Hippocampal formation (tissue), 2 donors: ENCODE data around the gene EEF1AKMT3.

Experiments used
- DNase-seq, 2 donors: peaks; one replicate each; lab custom pipeline; 2025; lab: John Stamatoyannopoulos, UW

EEF1AKMT3 gene

DNA sequence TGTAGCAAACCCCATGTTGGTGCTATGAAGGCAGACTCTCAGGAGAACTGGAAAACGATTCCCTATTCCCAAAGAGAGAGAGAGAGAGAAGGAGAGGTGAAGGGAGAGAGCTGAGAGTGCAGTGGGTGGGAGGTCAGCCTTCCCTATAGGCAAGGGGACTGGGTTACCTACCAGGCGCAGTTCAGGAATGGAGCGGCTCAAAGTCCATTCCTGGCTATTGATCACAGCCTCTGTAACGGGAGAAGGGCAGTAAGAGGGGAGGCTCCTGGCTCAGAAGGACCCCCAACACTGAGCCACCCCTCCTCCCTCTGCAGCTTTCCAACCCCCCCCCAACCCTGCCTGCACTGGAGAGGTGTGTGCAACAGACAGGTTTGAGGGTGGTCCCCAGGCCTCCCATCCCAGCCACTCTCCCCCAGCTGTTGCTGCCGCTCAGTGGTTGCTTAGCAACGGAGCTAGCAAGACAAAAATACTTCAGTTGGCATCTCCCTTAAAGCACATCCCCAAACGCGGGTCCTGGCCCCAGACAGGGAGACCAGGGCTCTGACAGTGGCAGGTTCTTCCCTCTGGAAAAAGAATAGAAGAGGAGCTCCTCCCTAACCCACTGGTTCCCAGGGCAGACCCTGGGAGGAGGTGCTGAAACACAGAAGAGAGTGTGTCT lies 37.1 kb upstream of the EEF1AKMT3 start:
- DNase-seq, result no peak

DNA sequence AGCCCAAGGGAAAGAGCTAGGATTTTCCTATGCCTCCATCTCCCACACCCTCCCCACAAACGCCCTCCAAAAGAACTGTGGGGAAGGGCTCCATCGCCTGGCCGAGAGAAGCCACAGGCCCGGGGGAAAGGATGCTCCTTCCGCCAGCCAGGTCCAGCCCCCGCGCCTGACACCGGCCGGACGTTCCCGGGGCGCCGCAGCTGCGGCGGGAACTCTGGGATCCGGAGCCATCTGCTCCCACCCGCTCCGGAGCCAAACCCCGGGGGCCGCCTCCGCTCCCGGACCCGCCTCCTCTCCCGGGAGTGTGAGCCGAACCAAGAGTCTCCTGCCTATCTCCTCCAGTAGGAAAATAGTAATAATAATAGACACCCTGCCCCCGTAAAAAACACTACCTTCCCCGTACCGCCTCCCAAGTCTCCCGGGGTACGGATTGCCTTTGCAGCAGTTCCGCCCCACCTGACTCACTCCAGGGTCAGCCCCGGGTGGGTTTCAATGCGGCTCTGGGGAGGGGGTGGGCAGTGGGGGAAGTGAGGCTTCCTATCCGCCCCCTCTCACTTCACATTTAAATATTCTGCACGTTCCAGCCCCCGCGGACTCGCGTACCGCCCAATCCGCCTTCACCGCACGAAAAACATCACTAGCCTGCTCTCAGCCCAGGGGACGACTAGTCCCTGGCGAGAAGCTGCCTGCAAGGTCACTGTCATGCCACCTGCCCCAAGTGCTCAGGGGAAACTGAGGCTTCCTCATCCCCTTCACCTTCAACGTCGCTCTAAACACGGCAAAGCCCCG lies 36.3 kb upstream of the EEF1AKMT3 start:
- no peak for DNase-seq

DNA sequence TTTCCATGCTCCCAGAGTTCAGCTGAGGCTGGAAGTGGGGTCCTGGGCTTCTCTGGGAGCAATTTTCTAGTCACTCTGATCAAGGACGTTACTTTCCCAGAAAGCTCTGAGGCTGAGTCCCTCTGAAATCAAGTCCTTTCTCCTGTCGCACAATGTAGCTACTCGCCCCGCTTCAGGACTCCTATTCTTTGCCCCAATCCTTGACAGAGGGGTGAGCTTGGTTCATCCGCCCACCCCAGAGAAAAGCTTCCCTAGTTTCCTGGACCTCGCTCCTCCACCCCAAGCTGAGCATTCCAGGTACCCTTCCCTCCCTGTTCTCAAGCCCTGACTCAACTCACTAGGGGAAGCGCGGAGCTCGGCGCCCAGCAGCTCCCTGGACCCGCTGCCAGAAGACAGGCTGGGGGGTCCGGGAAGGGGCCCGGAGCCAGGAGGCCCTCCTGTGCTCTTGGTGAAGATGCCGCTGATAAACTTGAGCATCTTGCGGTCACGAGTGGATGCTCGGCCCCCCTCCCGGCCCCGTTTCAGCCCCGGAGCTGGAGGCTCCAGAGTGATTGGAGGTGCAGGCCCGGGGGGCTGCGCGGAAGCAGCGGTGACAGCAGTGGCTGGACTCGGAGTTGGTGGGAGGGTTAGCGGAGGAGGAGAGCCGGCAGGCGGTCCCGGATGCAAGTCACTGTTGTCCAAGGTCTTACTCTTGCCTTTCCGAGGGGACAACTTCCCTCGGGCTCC lies 35.5 kb upstream of the EEF1AKMT3 start:
- DNase-seq, result no peak

DNA sequence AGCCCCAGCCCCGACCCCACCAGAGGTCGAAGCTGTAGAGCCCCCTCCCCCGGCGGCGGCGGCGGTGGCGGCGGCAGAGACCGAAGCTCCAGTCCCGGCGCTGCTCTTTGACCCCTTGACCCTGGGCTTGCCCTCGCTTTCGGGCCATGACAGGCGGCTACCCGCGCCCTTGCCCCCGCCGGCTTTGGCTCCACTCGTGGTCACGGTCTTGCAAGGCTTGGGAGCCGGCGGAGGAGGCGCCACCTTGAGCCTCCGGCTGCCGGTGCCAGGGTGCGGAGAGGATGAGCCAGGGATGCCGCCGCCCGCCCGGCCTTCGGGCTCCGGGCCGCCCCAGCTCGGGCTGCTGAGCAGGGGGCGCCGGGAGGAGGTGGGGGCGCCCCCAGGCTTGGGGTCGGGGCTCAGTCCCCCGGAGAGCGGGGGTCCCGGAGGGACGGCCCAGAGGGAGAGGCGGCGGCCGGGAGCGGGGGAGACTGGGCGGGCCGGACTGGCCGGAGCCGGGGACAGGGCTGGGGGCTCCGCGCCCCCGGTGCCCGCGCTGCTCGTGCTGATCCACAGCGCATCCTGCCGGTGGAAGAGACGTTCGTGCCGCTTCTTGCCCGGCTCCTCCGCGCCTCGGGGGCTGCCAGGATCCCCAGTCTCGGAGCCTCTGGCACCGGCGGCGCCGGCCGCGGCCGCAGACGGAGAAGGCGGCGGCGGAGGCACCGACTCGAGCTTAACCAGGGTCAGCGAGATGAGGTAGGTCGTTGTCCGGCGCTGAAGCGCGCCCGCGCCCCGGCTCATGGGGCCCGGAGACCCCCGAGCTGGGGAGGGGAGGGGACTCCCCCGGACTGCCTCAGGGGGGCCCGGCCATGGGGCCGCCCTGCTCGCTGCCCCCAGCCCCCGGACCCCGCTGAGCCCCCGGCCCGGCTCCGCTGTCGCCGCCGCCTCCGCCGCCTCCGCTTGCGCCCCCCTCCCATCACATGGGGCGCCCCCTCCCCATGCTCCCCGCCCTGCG lies 34.6 kb upstream of the EEF1AKMT3 start:
- DNase-seq, result no peak

DNA sequence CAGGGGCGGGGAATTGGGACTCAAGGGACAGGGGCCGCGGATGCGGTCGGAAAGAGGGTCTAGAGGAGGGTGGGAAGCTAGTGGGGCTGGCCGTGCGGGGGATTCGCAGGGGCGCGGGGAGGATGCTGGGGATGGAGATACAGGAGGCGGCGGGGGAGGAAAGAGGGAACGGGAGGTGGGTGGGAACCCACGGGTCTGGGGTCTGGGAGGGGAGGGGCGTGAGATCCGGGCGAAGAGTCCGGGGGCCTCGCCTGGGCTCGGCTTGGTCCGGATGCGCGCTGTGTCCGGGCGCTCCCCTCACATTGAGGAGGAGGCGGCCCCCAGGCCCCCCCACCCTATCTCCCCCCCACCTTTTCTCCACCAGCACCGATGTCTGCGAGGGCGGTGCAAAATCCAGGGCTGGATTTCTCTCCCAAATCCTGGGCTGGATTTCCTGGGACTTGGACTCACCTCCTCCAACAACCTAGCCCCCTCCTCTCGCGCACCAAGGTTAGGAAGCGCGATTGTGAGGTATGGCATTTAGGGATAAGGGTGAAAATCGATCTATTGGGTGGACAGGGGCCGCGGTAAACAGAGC lies 33.7 kb upstream of the EEF1AKMT3 start, which contains the start of gene AGAP2:
TSS of gene AGAP2 (minus strand) at position 82 of the 577 bp plus-strand sequence. CDS start 496 bp downstream, outside the sequence.
- DNase-seq, result peak in 1 of 2 donors; percentile 27

DNA sequence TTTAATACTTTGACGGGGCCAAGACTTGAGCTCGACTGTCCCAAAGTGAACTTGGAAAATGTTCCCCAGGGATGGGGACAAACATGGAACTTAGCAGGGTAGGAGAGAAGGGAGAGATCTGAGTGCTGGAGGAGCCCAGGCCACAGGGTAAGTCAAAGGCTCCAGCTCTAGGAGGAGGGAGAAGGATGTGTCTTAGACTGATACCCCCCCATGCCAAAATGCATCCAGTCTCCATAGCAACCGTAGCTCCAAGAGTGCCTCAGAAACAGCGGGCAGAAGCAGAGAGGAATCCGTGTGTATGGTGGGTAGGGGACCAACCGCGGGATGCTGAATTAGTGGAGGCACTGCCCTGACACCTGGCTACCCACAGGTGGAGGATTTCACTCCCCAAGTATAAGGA lies 33.0 kb upstream of the EEF1AKMT3 start:
- DNase-seq, result no peak

DNA sequence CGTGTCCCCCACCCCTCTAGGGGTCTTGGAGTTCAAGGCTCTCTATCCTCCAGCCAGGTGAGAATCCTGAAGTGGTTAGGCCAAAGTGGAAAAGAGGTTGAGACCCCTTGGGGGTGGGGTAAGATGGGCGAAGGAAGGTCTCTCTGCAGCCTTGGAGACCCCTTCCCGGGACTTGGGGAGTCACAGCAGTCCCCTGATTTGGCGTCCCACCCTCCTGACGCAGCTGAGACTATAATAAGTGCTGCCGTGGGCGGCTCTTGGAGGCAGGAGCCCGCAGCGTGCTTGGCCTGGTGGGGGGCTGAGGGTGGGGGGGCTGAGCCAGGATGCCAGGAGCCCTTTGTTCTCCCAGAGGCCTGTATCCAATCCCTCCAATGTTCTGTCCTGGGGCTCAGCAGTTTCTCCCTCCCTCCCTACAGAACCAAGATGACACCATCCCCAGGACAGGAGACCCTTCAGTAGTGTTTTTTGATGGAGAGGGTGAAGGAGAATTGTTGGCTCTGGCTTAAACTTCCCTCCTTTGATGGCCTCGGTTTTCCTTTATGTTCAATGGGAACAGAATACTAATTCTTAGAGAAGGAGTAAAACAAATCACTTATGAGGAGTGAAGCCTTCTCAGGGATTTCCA lies 32.4 kb upstream of the EEF1AKMT3 start:
- no peak for DNase-seq

DNA sequence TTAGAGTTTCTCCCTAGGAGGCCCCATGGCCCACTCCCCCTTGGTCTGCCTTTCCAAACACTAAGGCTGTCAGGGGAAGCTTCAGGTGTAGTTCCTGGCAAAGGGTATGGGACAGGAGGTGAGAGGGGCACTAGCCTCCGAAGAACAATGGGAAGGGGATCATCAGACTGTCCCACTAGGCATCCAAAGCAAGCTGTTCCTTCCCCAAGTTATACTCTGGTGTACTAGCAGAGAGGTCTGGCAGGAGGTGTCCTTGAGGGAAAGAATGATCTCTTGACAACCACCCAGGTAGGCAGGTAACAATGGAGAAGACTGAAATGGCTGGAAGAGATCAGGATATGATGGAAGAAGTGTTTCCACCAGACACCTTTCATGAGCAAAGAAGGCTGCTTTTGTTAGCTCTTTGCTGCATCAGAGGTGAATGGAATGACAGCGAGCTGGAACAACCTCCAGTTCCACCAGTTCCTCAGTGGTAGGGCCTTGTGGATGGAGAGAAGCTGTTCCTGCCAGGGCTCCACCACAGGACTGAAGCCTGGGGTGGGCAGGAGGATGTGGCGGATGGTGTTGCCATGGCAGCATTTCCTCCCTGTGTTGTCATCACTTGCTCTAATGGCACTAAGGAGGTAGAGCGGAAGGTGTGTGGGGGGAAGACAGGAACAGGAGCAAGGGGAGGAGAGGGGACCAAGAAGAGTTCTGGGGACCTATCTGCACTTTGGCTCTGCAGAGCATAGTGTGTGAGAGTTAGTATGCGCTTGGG lies 31.6 kb upstream of the EEF1AKMT3 start:
- no peak for DNase-seq

DNA sequence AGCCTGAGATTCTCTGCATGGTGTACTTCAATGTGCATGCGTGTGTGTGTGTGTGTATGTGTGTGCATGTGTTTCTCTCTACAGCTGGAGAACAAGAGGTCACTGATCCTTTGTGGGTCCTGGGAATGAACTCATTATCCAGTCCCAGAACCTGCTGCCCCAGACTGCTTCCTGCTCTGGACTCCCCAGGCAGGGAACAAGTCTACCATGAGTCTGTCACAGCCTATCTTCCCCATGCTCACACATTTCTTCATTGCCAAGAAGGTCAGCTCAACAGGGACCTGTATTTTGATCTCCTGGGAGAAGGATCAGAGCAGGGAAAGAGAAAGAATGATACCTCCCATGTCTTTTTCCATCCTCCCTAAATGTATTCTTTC lies 31.0 kb upstream of the EEF1AKMT3 start:
- DNase-seq, result no peak

DNA sequence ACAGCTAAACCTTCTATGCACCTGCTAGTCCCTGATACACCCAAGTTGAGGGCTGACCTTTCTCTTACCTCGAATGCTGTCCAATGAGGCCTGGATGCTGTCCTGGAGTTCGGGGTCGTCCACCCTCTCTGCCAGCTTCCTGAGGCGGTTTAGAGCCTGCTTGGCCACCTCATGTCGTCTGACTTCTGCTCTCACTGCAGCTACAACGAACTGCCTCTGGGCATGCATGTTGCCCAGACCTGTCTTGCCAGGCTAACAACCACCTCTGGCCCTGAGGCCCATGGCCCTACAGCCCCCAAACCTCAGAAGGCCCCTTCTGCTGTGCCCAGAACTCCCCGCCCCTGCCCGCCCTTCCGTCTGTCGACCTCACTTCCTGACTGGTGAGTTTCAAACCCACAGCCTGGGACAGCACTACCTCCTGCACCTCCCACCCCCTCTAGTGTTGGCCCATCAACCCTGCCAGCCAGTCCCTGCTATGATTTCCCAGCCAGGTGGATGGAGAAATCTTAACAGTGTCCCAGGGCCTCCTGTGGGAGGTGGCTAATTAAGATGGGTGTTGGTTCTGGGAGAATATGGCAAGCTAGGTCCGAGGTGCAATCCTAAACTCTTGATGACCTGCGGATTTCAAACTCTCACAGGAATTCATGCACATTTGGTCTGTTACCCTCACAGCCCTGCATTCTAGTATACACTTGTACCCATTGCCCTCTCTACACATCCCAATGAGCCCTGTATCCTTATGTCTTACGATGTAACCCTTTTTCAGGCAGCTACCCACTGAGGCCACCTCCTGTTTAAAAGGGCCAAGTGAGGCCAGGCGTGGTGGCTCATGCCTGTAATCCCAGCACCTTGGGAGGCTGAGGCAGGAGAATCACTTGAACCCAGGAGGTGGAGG lies 30.3 kb upstream of the EEF1AKMT3 start:
- no peak for DNase-seq

DNA sequence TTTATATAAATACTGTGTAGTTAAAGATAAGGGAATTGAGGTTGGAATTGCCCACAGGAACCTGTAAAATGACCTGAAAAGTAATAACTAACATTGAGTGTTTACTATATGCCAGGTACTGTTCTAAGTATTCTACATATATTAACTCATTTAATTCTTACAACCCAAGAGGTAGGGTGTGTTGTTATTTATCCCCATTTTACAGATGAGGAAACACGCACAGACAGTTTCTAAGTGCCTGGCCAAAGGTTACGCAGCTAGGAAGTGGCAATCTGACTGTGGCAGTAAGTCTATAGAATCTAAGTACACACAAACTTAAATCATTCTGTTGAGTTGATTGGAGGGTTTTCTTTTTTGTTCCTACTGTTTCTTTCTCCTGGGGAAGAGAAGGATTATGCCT lies 28.6 kb upstream of the EEF1AKMT3 start:
- DNase-seq, result no peak

DNA sequence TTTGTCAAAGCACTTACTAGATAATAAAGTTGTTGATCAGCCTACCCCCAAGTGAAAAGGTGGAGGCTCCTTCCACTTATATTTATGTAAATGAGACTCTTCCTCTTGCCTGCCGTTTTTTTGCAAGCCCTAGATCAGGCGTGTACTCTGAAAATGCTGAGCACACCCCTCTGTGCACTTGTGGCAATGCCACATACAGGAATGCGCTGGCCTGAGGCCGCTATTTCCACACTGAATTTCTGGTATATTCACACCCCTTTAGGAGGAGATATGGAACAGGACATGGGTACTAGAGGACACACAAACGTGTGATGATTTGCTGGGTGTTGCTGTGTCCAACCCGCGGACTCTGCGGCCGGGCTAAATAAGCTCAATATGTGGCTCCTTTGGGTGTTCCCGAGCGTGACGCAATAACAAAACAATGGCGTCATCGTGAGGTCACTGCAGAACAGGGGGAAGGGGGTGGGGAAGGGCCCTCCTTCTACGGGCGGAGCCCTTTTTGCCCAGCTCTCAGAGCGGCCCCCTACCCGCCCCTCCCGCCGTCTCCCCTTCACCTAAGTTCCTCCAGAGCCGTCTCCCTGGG lies 28.1 kb upstream of the EEF1AKMT3 start:
- DNase-seq, result no peak

DNA sequence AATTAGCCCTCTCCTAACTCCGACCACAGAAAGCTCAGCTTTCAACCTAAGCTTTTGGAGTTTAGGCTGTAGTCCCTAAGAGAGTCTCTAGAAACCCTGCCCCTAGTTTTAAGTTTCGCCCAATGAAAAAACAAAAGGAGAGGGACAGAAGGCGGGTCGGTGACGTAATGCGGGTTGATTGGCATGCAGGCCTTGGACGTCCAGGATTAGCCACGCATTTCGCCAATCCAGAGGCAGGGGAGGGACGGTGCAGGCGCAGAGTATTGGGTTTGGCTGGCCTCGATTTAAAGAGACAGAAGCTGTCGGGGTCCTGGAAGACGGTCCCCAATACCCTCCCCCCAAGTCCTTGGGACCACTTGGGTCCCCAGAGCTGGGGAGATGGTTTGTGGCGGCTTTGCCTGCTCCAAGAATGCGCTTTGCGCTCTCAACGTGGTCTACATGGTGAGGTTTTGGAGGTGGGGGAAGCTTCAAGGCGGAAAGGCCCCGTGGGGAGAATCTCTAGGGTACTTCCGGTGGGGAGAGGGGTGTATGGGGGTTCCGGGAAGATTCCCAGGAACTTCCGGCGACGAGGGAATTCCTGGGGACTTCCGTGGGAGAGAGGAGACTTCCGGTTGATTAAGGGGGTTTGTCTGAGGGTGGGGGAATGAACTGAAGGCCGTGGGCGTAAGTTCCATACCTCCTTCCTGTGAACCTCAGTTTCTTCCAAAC lies 27.5 kb upstream of the EEF1AKMT3 start, which contains the start of gene TSPAN31:
TSS of gene TSPAN31 (plus strand) at position 263 of the 708 bp plus-strand sequence. CDS start at position 379, 116 bp downstream.
- peak; percentile 91 to 99 for DNase-seq

DNA sequence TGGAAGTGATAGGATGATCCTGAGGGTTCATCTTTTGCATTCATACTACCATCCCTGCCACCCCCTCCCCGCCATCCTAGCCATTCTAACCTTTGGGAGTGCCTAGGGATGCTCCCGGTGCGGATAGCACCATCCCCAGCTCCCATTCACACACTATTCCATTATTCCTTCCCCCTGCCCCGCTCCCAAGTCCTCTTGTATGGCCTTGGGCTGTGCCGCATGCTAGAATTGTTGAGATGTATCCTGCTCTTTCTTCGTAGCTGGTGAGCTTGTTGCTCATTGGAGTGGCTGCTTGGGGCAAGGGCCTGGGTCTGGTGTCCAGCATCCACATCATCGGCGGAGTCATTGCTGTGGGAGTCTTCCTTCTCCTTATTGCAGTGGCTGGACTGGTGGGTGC lies 26.9 kb upstream of the EEF1AKMT3 start:
- no peak for DNase-seq

DNA sequence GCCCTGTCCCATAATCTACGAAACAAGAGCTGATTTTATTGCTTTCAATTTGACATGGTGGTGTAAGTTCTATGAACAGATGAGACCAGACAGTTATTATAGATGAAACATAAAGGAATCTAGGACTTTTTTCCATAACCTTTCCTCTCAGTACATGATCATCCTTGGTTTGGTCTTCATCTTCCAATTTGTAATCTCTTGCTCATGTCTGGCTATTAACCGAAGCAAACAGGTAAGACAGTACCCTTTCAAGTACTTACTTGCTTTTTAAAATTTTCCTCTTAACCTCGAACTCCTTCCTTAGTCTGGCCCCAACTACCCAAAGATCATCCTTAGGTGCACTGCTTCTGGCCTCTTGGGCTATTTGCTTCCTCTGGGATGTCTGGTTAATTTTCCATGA lies 26.4 kb upstream of the EEF1AKMT3 start:
- DNase-seq, result no peak

DNA sequence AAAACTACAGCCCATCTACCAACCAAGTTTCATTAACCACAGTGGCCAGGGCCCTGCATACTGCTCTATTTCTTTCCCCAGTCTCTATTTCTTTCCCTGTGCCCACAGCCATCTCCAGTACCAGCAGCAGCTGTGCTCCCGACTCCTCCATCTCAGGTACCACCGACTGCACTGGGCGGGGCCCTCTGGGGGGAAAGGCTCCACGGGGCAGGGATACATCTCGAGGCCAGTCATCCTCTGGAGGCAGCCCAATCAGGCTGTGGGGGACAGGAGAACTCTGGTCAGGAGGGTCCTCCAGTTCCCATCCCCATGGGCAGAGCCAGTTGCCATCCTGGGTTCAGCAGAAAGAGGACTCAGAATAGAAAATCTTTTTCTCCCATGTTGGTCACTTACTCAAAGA lies 23.4 kb upstream of the EEF1AKMT3 start:
- no peak for DNase-seq

DNA sequence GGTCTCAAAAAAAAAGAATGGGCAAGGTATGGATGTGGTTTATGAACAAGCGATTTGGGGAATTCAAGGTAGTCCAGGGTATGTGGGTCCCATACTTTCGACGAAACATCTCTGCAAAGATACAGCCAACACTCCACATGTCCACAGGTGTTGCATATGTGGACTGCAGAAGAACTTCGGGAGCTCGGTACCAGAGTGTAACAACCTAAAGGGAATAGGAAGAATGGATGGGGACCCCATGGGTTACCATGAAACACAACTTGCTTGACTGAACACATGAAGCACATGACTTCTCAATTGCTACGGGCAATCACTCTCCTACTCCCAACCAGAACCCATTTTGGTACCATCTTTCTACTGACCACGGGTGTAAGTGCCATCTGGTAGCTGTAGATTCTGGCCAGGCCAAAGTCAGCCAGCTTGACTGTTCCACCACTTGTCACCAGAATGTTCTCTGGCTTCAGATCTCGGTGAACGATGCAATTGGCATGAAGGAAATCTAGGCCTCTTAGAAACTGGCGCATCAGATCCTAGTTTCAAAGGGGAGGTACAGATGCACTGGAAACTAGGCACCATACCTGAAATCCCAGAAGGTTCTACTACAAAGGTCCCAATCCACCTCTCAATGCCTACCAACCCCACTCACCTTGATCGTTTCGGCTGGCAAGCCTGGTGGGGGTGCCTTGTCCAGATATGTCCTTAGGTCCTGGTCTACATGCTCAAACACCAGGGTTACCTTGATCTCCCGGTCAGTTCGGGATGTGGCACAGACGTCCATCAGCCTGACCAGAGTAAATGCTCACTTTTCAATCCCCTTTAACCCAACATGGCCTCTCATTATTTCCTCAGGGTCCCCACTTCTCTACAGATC lies 21.6 kb upstream of the EEF1AKMT3 start:
- no peak for DNase-seq
